A673 (cell line): ENCODE measurements around the gene KRT38. TPM values are rescaled to one million over a fixed set of nuclear protein-coding genes. Genes with fewer than 3 reads are reported as not detected.
"Not testable (repeated sequence)": the region's sequence is repeated elsewhere in the genome, so short reads cannot be mapped to it uniquely, and the experiment has no call there.

Source experiments
- BruUV-seq: library from RNA; stranded (reverse); fragments of 400-500 nt; replicated peaks from 2 replicates; lab custom pipeline; 2021; lab: Mats Ljungman, UMichigan
- CTCF ChIA-PET: fragments of 300-600 bp; sonication (Branson Sonifier 250); formaldehyde crosslinking; loops from one replicate; lab custom pipeline; 2022; ENCODE audit warnings: antibody characterized with exemption; lab: Charles Lee
- POLR2A ChIA-PET: fragments of 300-600 bp; sonication (Branson Sonifier 250); formaldehyde crosslinking; loops from one replicate; lab custom pipeline; 2022; ENCODE audit warnings: antibody characterized with exemption; ENCODE audit not compliant: low non-redundant PET; lab: Charles Lee
- DNase-seq: peaks from one replicate; pipeline ENCODE4 v3.0.0-alpha.2; 2015; ENCODE audit warnings: low spot score
- H3K27ac ChIP-seq: fragments of 200-600 bp; sonication (generic); 2 replicates; pipeline ENCODE4 v1.5.1; 2016; ENCODE audit warnings: mixed run types, low read depth, mild to moderate bottlenecking, mixed read lengths, antibody characterized with exemption, low read length; ENCODE audit not compliant: poor library complexity, severe bottlenecking
- H3K27me3 ChIP-seq: fragments of 200-600 bp; sonication (generic); replicated peaks from 2 replicates; pipeline ENCODE4 v1.6.1; 2017; ENCODE audit warnings: mixed run types, low read depth, mild to moderate bottlenecking, mixed read lengths, antibody characterized with exemption, low read length; ENCODE audit not compliant: insufficient read depth, poor library complexity
- H3K36me3 ChIP-seq: fragments of 200-600 bp; sonication (generic); 2 replicates; pipeline ENCODE4 v1.6.1; 2016; ENCODE audit warnings: mixed run types, mild to moderate bottlenecking, mixed read lengths, antibody characterized with exemption, low read length; ENCODE audit not compliant: insufficient read depth, poor library complexity, severe bottlenecking
- H3K4me1 ChIP-seq: fragments of 200-600 bp; sonication (generic); 2 replicates; pipeline ENCODE4 v1.6.1; 2017; ENCODE audit warnings: mixed run types, mild to moderate bottlenecking, mixed read lengths, antibody characterized with exemption, low read length; ENCODE audit not compliant: insufficient read depth, poor library complexity, severe bottlenecking
- H3K4me3 ChIP-seq: fragments of 200-600 bp; sonication (generic); 2 replicates; pipeline ENCODE4 v1.5.1; 2016; ENCODE audit warnings: low read depth, mixed run types, mild to moderate bottlenecking, mixed read lengths, low read length; ENCODE audit not compliant: poor library complexity, severe bottlenecking
- H3K9me3 ChIP-seq: fragments of 200-600 bp; sonication (generic); 2 replicates; pipeline ENCODE4 v1.6.1; 2016; ENCODE audit warnings: mixed run types, low read depth, mild to moderate bottlenecking, mixed read lengths, antibody characterized with exemption, low read length; ENCODE audit not compliant: poor library complexity, severe bottlenecking
- EZH2 ChIP-seq: fragments of 200-600 bp; sonication (generic); IDR thresholded peaks from 2 replicates; pipeline ENCODE4 v1.6.1; 2017; ENCODE audit warnings: borderline replicate concordance, low read depth, mild to moderate bottlenecking, mixed read lengths, antibody characterized with exemption, low read length; ENCODE audit not compliant: poor library complexity, severe bottlenecking
- intact Hi-C: fragments of 100-400 bp; cut with micrococcal nuclease; formaldehyde crosslinking; loops from one replicate; pipeline ENCODE4 v1.10.0; 2022; ENCODE audit not compliant: unreplicated experiment
- total RNA-seq: library from RNA; stranded (reverse); gene quantifications from 2 replicates; pipeline ENCODE4 v1.2.3, GENCODE V29; 2021
- TF ChIP-seq, protein P1 (sequence below): fragments of 300-800, 200-600 bp; sonication (generic); conservative IDR thresholded peaks from 2 replicates; pipeline ENCODE4 v1.5.1; 2017; ENCODE audit warnings: low read depth, mild to moderate bottlenecking, antibody characterized with exemption, low read length, moderate library complexity, mixed read lengths

The KRT38 gene
- total RNA-seq, 1 experiment from 2014 or later = not detected

DNA sequence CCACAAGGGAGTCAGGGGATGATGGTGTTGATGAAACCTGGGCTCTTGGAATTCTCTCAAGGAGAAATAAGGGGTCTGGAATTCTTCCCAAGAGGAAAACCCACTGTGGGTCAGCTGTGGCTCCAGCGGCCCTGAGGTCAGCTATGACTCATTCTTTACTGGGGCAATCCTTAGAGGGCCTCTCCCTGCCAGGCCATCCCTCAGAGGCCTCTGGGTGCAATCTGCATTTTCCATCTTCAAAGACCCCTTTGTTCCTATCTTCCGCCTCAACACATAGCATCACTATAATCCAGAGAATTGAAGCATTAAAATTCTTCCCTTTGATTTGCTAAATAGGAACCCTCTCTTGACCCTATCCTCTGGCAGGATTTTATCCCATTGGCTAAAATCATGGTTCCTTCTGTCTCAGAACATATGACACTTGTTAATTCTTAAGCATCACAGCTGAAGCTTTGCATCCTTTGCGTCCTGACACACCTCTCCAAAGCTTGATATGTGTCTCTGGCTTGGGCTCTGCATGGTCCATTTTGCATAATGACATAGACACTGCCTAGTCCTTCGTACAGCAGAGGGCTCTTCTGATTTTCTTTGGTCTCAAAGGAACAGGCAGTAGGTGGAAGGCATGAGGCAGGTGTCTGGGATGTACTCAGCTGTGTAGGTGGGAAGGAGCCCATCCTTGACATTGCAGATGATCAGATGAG, 12.0 kb downstream of the KRT38 start:
- ChIA-PET POLR2A (no interaction called here), CTCF (no interaction called here)
- Histone ChIP-seq H3K36me3 (no peaks in the 10 kb centered on the region), H3K9me3 (no peaks in the 10 kb centered on the region), H3K27me3 (no peaks in the 10 kb centered on the region), H3K4me3 (no peak overlapping the region), H3K27ac (no peak overlapping the region), H3K4me1 (no peaks in the 10 kb centered on the region)
- BruUV-seq = no TSS peak
- intact Hi-C loops = no loop called here
- TF ChIP-seq EZH2 = no peak
- TF ChIP-seq, protein P1, sequence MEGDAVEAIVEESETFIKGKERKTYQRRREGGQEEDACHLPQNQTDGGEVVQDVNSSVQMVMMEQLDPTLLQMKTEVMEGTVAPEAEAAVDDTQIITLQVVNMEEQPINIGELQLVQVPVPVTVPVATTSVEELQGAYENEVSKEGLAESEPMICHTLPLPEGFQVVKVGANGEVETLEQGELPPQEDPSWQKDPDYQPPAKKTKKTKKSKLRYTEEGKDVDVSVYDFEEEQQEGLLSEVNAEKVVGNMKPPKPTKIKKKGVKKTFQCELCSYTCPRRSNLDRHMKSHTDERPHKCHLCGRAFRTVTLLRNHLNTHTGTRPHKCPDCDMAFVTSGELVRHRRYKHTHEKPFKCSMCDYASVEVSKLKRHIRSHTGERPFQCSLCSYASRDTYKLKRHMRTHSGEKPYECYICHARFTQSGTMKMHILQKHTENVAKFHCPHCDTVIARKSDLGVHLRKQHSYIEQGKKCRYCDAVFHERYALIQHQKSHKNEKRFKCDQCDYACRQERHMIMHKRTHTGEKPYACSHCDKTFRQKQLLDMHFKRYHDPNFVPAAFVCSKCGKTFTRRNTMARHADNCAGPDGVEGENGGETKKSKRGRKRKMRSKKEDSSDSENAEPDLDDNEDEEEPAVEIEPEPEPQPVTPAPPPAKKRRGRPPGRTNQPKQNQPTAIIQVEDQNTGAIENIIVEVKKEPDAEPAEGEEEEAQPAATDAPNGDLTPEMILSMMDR = no peak
- no peak for DNase-seq

DNA sequence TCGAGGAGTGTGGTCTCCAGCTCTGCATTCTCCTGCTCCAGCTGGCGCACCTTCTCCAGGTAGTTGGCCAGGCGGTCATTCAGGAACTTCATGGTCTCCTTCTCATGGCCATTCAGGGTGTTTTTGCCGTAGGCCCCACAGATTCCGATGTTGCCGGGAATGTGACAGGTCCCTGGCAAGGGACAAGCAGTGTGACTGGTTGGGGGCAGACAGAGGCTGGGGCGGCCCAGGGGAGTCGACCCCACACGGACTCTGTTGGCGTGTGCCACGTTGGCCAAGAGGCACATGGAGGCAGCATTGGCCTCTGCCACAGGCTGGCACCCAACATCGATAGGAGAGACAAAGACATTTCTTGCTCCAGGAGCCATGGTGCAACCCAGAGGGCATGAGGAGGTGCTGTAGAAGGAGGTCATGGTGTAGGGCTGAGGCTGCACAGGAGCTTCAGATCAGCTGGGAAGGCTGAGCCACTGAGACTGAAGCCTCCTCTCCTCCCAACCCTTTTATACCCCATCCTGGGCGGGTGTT, 16.6 kb downstream of the KRT38 start, which contains the start of gene KRT37:
KRT37 (minus strand) TSS at position 475 of the 525 bp plus-strand sequence; CDS start at position 413, 62 bp downstream.
- TF ChIP-seq, protein P1 = no peak
- no peak for TF ChIP-seq EZH2
- no peak for DNase-seq
- BruUV-seq = no TSS peak
- POLR2A ChIA-PET = no interaction called here
- CTCF ChIA-PET = no interaction called here
- intact Hi-C loops = no loop called here
- Histone ChIP-seq H3K4me1 (no peaks in the 10 kb centered on the region), H3K9me3 (no peaks in the 10 kb centered on the region), H3K27me3 (no peaks in the 10 kb centered on the region), H3K36me3 (no peaks in the 10 kb centered on the region), H3K27ac (no peak within 1 kb of the TSS), H3K4me3 (no peak within 1 kb of the TSS)

DNA sequence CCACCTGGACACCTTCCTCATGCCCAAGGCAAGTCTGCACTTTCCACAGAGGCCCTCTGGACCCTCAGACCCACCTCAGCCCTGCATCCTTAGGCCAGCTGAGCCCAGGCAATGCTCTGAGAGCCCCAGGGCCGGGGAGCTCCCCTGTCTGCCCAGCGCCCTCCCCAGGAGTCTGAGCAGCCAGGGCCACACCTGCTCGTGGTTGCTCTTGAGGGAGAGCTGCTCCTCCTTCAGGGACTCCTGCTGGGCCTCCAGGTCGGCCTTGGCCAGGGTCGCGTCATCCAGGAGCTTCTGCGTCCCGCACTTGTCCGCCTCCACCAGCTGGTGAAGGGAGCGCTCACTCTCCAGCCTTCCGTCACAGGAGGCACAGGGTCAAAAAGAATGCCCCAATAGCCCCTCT, 18.2 kb downstream of the KRT38 start:
- DNase-seq, H3K27ac ChIP-seq, H3K9me3 ChIP-seq, POLR2A ChIA-PET, H3K36me3 ChIP-seq, H3K27me3 ChIP-seq, H3K4me3 ChIP-seq, CTCF ChIA-PET, BruUV-seq, H3K4me1 ChIP-seq, intact Hi-C loops: not testable (repeated sequence)

DNA sequence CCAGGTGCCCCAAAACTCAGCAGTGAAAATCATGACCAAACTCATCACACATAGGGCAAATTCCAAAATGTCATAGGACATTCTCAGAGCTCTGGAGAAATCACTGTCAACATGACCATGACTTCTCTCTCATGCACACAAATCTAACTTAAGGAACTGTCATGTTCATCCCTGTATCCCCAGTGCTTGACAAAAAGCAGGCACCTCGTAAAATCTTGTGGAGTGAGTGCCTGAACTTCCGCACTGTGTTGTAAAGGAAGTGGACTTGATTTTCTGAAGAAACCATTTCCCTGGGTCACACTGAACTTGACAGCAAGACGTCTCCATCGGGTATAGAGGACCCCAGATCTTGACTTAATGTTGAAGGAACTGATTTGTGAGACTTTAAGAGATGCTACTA, 19.2 kb downstream of the KRT38 start:
- H3K36me3 ChIP-seq = no peaks in the 10 kb centered on the region
- intact Hi-C loops = no loop called here
- POLR2A ChIA-PET = no interaction called here
- H3K9me3 ChIP-seq = no peaks in the 10 kb centered on the region
- TF ChIP-seq, protein P1 = no peak
- H3K4me3 ChIP-seq = no peak overlapping the region
- no peaks in the 10 kb centered on the region for H3K4me1 ChIP-seq
- no peaks in the 10 kb centered on the region for H3K27me3 ChIP-seq
- CTCF ChIA-PET = no interaction called here
- DNase-seq = no peak
- H3K27ac ChIP-seq = no peak overlapping the region
- BruUV-seq = no TSS peak
